OCI-LY3 (cell line): ENCODE measurements around the gene POP7.

Source experiments
- H2AFZ ChIP-seq: fragments of 200-600, 300-600 bp; shearing (Covaris generic); 2 replicates; pipeline ENCODE4 v1.6.0; 2014; ENCODE audit warnings: antibody characterized with exemption, low read depth, low read length
- H3K27ac ChIP-seq: fragments of 200-600, 300-600 bp; sonication (generic); 2 replicates; pipeline ENCODE4 v1.5.1; 2014; ENCODE audit warnings: mild to moderate bottlenecking, low read length, moderate library complexity, mixed read lengths
- H3K27me3 ChIP-seq: fragments of 200-600, 300-600 bp; sonication (generic); 2 replicates; pipeline ENCODE4 v1.6.1; 2014; ENCODE audit warnings: low read depth, low read length, mixed read lengths
- H3K36me3 ChIP-seq: fragments of 200-600, 300-600 bp; sonication (generic); replicated peaks from 2 replicates; pipeline ENCODE3; 2014; ENCODE audit warnings: low read depth, low read length, mixed read lengths
- H3K4me1 ChIP-seq: fragments of 300-600, 200-600 bp; sonication (generic); 2 replicates; pipeline ENCODE4 v1.6.1; 2014; ENCODE audit warnings: low read length, mixed read lengths
- H3K4me2 ChIP-seq: fragments of 200-600, 300-600 bp; sonication (generic); 2 replicates; pipeline ENCODE4 v1.6.1; 2014; ENCODE audit warnings: low read length, mixed read lengths
- H3K4me3 ChIP-seq: fragments of 300-600, 200-600 bp; sonication (generic); 2 replicates; pipeline ENCODE4 v1.5.1; 2014; ENCODE audit warnings: antibody characterized with exemption, mild to moderate bottlenecking, low read length, moderate library complexity
- H3K79me2 ChIP-seq: fragments of 300-600, 200-600 bp; shearing (Covaris generic); 2 replicates; pipeline ENCODE4 v1.6.1; 2014; ENCODE audit warnings: mild to moderate bottlenecking, low read length, mixed read lengths
- H3K9ac ChIP-seq: fragments of 300-600, 200-600 bp; shearing (Covaris generic); 2 replicates; pipeline ENCODE4 v1.6.0; 2014; ENCODE audit warnings: mild to moderate bottlenecking, low read length, moderate library complexity
- H3K9me3 ChIP-seq: fragments of 200-600, 300-600 bp; shearing (Covaris generic); 2 replicates; pipeline ENCODE4 v1.6.1; 2014; ENCODE audit warnings: low read length, mixed read lengths; ENCODE audit not compliant: insufficient read depth
- H4K20me1 ChIP-seq: fragments of 200-600, 300-600 bp; sonication (generic); 2 replicates; pipeline ENCODE4 v1.6.1; 2016; ENCODE audit warnings: low read length, mixed read lengths; ENCODE audit not compliant: insufficient read depth
- CTCF ChIP-seq: fragments of 200-600, 300-600 bp; sonication (generic); IDR thresholded peaks from 2 replicates; pipeline ENCODE4 v1.5.1; 2014; ENCODE audit warnings: antibody characterized with exemption, low read length, low read depth
- EZH2phosphoT487 ChIP-seq: fragments of 200-600 bp; shearing (Covaris generic); IDR thresholded peaks from 2 replicates; pipeline ENCODE4 v1.6.1; 2018; ENCODE audit warnings: antibody characterized with exemption, mixed run types, low read depth

Gene POP7

GRCh38 chr7:100673302-100673941, 32.5 kb upstream of the POP7 start, which contains the start of gene GNB2:
GNB2 (plus strand) TSS chr7:100673740; CDS start chr7:100676266, 2,526 bp downstream.
- H3K27me3 ChIP-seq, result no peaks in the 10 kb centered on the region; the same call in 1 of the 2 replicates

GRCh38 chr7:100673942-100674410, 31.9 kb upstream of the POP7 start:
- TF ChIP-seq EZH2phosphoT487 (no peak), CTCF (no peak)

More at GRCh38 chr7:100673302-100673941, 32.5 kb upstream of the POP7 start, which contains the start of gene GNB2:
- Histone ChIP-seq H3K9ac (peak within 1 kb of the TSS; percentile 82), H3K9me3 (no peaks in the 10 kb centered on the region), H3K4me2 (peak within 1 kb of the TSS; percentile 69), H3K79me2 (peaks cover 27% of the 10 kb centered on the region), H3K27ac (peak within 1 kb of the TSS; percentile 84), H4K20me1 (peaks cover 9% of the 10 kb centered on the region; the same call in 1 of the 2 replicates), H3K36me3 (peaks cover 12% of the 10 kb centered on the region), H3K4me1 (no peaks in the 10 kb centered on the region), H2AFZ (no peak within 1 kb of the TSS; the same call in 1 of the 2 replicates), H3K4me3 (peak within 1 kb of the TSS; percentile 78)
- TF ChIP-seq CTCF (no peak), EZH2phosphoT487 (no peak)

GRCh38 chr7:100674411-100675104, 31.4 kb upstream of the POP7 start:
- Histone ChIP-seq H4K20me1 (peaks cover 9% of the 10 kb centered on the region; the same call in 1 of the 2 replicates), H3K4me1 (no peaks in the 10 kb centered on the region), H3K4me2 (peak overlapping the region; percentile 60), H3K4me3 (peak overlapping the region; percentile 78), H3K27ac (peak overlapping the region; percentile 84), H3K9me3 (no peaks in the 10 kb centered on the region), H3K36me3 (peaks cover 12% of the 10 kb centered on the region), H3K9ac (peak overlapping the region; percentile 82), H3K79me2 (peaks cover 27% of the 10 kb centered on the region), H2AFZ (no peak overlapping the region), H3K27me3 (no peaks in the 10 kb centered on the region; the same call in 1 of the 2 replicates)
- TF ChIP-seq CTCF, result no peak
- TF ChIP-seq EZH2phosphoT487, result no peak

More at GRCh38 chr7:100673942-100674410, 31.9 kb upstream of the POP7 start:
- Histone ChIP-seq H3K36me3 (peaks cover 12% of the 10 kb centered on the region), H2AFZ (no peak overlapping the region), H3K9ac (peak overlapping the region; percentile 82), H3K27ac (peak overlapping the region; percentile 84), H3K4me2 (peak overlapping the region; percentile 60), H3K9me3 (no peaks in the 10 kb centered on the region), H3K79me2 (peaks cover 27% of the 10 kb centered on the region), H3K27me3 (no peaks in the 10 kb centered on the region; the same call in 1 of the 2 replicates), H4K20me1 (peaks cover 9% of the 10 kb centered on the region; the same call in 1 of the 2 replicates), H3K4me3 (peak overlapping the region; percentile 78), H3K4me1 (no peaks in the 10 kb centered on the region)

GRCh38 chr7:100675105-100675451, 30.8 kb upstream of the POP7 start:
- H3K9me3 ChIP-seq, result no peaks in the 10 kb centered on the region
- no peak overlapping the region for H2AFZ ChIP-seq
- peaks cover 11% of the 10 kb centered on the region; the same call in 1 of the 2 replicates for H4K20me1 ChIP-seq
- H3K4me3 ChIP-seq, result peak overlapping the region; percentile 78
- H3K36me3 ChIP-seq, result peaks cover 12% of the 10 kb centered on the region
- TF ChIP-seq EZH2phosphoT487 (no peak), CTCF (no peak)
- H3K9ac ChIP-seq, result peak overlapping the region; percentile 82
- no peaks in the 10 kb centered on the region for H3K27me3 ChIP-seq
- no peaks in the 10 kb centered on the region for H3K4me1 ChIP-seq
- peak overlapping the region; percentile 60 for H3K4me2 ChIP-seq
- peaks cover 27% of the 10 kb centered on the region for H3K79me2 ChIP-seq
- H3K27ac ChIP-seq, result peak overlapping the region; percentile 84
